ENCODE results near the gene FANCC.

The FANCC gene

DNA sequence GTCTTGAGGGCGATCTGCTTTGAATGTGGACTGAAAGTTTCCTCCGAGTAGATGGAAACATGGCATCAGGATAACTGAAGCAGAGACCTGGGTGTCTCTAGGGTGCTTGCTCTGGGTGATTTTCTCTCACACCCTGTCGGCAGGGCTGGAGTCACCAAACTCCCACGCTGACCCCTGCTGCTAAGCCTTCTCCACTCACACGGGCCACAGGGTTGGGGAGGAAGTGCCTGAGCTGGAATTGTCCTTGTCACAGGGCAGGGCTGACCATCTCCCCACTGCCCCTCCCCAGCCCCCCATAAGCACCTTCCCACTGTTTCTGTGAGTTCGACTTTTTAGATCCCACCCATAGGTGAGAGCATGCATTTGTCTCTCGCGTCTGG lies 212.9 kb downstream of the FANCC start:
- H3K23ac ChIP-seq (ENCODE audit: low read length in 2 of 2): no peak overlapping the region
- no peak overlapping the region for H2BK5ac ChIP-seq (ENCODE audit: low read depth, low read length, poor library complexity, severe bottlenecking)
- H3K4me2 ChIP-seq (ENCODE audit: low read length, poor library complexity, severe bottlenecking): no peak overlapping the region
- H2BK15ac ChIP-seq (ENCODE audit: low read depth, poor library complexity, severe bottlenecking): no peak overlapping the region
- H2BK12ac ChIP-seq (ENCODE audit: low read length in 2 of 2): no peak overlapping the region
- H3K9ac ChIP-seq (ENCODE audit: low read length): no peak overlapping the region
- H2AK5ac ChIP-seq (ENCODE audit: low read length, severe bottlenecking): no peak overlapping the region
- H3K27ac ChIP-seq (ENCODE audit: low read length, poor library complexity, severe bottlenecking): no peak overlapping the region
- no peak overlapping the region for H3K4ac ChIP-seq (ENCODE audit: low read depth in 1 of 2, low read length in 2 of 2)
- no peak overlapping the region for H2AFZ ChIP-seq (ENCODE audit: low read depth, low read length)
- no peak overlapping the region for H4K8ac ChIP-seq (ENCODE audit: low read length)
- H4K91ac ChIP-seq (ENCODE audit: low read length): no peak overlapping the region
- no peak overlapping the region for H3K4me3 ChIP-seq (ENCODE audit: insufficient read depth in 1 of 2, low read depth in 1 of 2, low read length in 2 of 2)
- peaks cover 28% of the 10 kb centered on the region for H3K79me1 ChIP-seq (replicated peaks; ENCODE audit: low read length, poor library complexity, severe bottlenecking)
- no peak overlapping the region for H2BK120ac ChIP-seq (ENCODE audit: low read depth, low read length)
- 93% methylated on average over 8 of the region's 8 CpGs for WGBS
- H3K14ac ChIP-seq (ENCODE audit: low read length in 2 of 2): no peak overlapping the region
- H3K18ac ChIP-seq (ENCODE audit: low read depth in 1 of 2, low read length in 2 of 2): no peak overlapping the region
- H3K4me1 ChIP-seq (ENCODE audit: control insufficient read depth, insufficient read depth, low read depth, low read length): peaks cover 28% of the 10 kb centered on the region
- DNase-seq: no peak
- H3K36me3 ChIP-seq (ENCODE audit: control insufficient read depth in 1 of 2, insufficient read depth in 2 of 2, low read depth in 1 of 2, low read length in 2 of 2): peaks cover 11 to 47% of the 10 kb centered on the region in 2 experiments
- H3K9me3 ChIP-seq (ENCODE audit: control insufficient read depth, low read length): no peaks in the 10 kb centered on the region
- H3K27me3 ChIP-seq (ENCODE audit: control insufficient read depth in 1 of 2, insufficient read depth in 1 of 2, low read length in 2 of 2): no peaks in the 10 kb centered on the region

DNA sequence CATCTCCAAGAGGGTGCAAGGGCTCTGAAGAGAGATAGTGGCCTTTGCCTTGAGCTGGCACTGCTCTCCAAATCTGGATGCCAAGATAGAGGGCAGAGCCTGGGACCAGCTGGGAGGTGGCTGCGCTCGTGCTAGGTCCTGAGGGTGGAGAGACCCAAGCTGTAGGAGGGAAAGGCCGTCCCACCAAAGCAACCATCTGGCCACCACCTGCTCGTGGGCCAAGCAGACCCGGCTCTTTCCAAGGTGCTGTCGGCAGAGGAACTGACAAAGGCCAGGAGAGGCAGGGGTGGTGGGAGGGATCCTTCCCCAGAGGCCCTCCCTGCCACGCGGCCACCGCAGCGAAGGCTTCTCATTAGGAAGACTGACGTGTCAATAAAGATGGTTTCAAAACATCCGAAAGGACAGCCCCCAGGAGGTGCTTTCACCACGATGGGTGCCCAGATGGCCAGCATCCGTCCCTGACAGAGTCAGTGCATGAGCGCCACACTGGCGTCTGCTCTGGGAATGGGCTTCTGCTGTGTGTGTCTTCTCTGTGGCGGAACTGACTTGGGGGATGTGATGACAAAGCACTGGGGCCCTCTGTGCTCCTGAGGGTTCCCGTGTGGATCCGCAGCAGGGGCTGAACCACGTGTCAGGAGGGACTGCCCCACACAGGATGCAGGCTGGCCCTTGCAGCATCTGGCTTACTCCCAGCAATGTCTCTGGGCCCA lies 213.5 kb downstream of the FANCC start:
- H3K27me3 ChIP-seq (ENCODE audit: control insufficient read depth in 1 of 2, insufficient read depth in 1 of 2, low read length in 2 of 2): no peaks in the 10 kb centered on the region
- no peak overlapping the region for H4K8ac ChIP-seq (ENCODE audit: low read length)
- no peak overlapping the region for H2AFZ ChIP-seq (ENCODE audit: low read depth, low read length)
- H4K91ac ChIP-seq (ENCODE audit: low read length): no peak overlapping the region
- no peak overlapping the region for H2BK5ac ChIP-seq (ENCODE audit: low read depth, low read length, poor library complexity, severe bottlenecking)
- 92% methylated on average over 20 of the region's 20 CpGs for WGBS
- DNase-seq: no peak
- no peak overlapping the region for H3K4ac ChIP-seq (ENCODE audit: low read depth in 1 of 2, low read length in 2 of 2)
- no peak overlapping the region for H2BK15ac ChIP-seq (ENCODE audit: low read depth, poor library complexity, severe bottlenecking)
- H3K23ac ChIP-seq (ENCODE audit: low read length in 2 of 2): no peak overlapping the region
- peaks cover 32% of the 10 kb centered on the region for H3K4me1 ChIP-seq (ENCODE audit: control insufficient read depth, insufficient read depth, low read depth, low read length)
- peaks cover 11 to 48% of the 10 kb centered on the region in 2 experiments for H3K36me3 ChIP-seq (ENCODE audit: control insufficient read depth in 1 of 2, insufficient read depth in 2 of 2, low read depth in 1 of 2, low read length in 2 of 2)
- H3K18ac ChIP-seq (ENCODE audit: low read depth in 1 of 2, low read length in 2 of 2): no peak overlapping the region
- H3K4me2 ChIP-seq (ENCODE audit: low read length, poor library complexity, severe bottlenecking): no peak overlapping the region
- H3K79me1 ChIP-seq (replicated peaks; ENCODE audit: low read length, poor library complexity, severe bottlenecking): peaks cover 32% of the 10 kb centered on the region
- H2BK120ac ChIP-seq (ENCODE audit: low read depth, low read length): no peak overlapping the region
- H3K9me3 ChIP-seq (ENCODE audit: control insufficient read depth, low read length): no peaks in the 10 kb centered on the region
- H2BK12ac ChIP-seq (ENCODE audit: low read length in 2 of 2): no peak overlapping the region
- H2AK5ac ChIP-seq (ENCODE audit: low read length, severe bottlenecking): no peak overlapping the region
- H3K27ac ChIP-seq (ENCODE audit: low read length, poor library complexity, severe bottlenecking): no peak overlapping the region
- no peak overlapping the region for H3K4me3 ChIP-seq (ENCODE audit: insufficient read depth in 1 of 2, low read depth in 1 of 2, low read length in 2 of 2)
- no peak overlapping the region for H3K9ac ChIP-seq (ENCODE audit: low read length)
- no peak overlapping the region for H3K14ac ChIP-seq (ENCODE audit: low read length in 2 of 2)

DNA sequence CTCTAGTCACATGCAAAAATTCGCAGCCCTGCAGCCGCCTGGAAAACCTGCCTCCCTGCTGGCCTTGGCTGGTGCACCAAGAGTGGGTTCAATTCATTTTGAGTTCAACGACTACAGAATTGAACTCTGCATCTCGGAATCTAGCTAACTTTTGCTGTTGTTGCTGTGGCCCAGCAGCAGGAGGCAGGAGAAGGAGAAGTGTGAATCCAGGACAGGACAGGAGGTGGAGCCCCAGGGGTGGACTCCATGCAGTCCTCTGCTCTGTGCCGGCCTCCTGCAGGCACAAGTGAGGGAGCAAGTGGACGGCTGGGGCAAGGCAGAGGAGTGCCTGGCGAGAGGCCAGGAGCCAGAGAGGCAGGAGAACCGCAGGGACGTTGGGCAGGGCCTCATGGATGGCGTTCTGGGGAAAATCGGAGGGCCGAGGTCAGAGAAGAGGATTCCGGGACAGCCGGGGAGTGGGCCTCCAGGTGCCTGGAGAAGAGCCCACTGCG lies 214.2 kb downstream of the FANCC start:
- Histone ChIP-seq H3K23ac (ENCODE audit: low read length in 2 of 2) (no peak overlapping the region), H3K27me3 (ENCODE audit: control insufficient read depth in 1 of 2, insufficient read depth in 1 of 2, low read length in 2 of 2) (no peaks in the 10 kb centered on the region), H2BK15ac (ENCODE audit: low read depth, poor library complexity, severe bottlenecking) (no peak overlapping the region), H2AK5ac (ENCODE audit: low read length, severe bottlenecking) (no peak overlapping the region), H3K4me1 (ENCODE audit: control insufficient read depth, insufficient read depth, low read depth, low read length) (peaks cover 37% of the 10 kb centered on the region), H3K4me2 (ENCODE audit: low read length, poor library complexity, severe bottlenecking) (no peak overlapping the region), H3K9me3 (ENCODE audit: control insufficient read depth, low read length) (no peaks in the 10 kb centered on the region), H3K4me3 (ENCODE audit: insufficient read depth in 1 of 2, low read depth in 1 of 2, low read length in 2 of 2) (no peak overlapping the region), H3K36me3 (ENCODE audit: control insufficient read depth in 1 of 2, insufficient read depth in 2 of 2, low read depth in 1 of 2, low read length in 2 of 2) (peaks cover 11 to 48% of the 10 kb centered on the region in 2 experiments), H4K8ac (ENCODE audit: low read length) (no peak overlapping the region), H3K4ac (ENCODE audit: low read depth in 1 of 2, low read length in 2 of 2) (no peak overlapping the region), H3K79me1 (replicated peaks; ENCODE audit: low read length, poor library complexity, severe bottlenecking) (peaks cover 34% of the 10 kb centered on the region), H3K9ac (ENCODE audit: low read length) (no peak overlapping the region), H2BK5ac (ENCODE audit: low read depth, low read length, poor library complexity, severe bottlenecking) (no peak overlapping the region), H3K14ac (ENCODE audit: low read length in 2 of 2) (no peak overlapping the region), H3K18ac (ENCODE audit: low read depth in 1 of 2, low read length in 2 of 2) (no peak overlapping the region), H3K27ac (ENCODE audit: low read length, poor library complexity, severe bottlenecking) (no peak overlapping the region), H2BK12ac (ENCODE audit: low read length in 2 of 2) (no peak overlapping the region), H2BK120ac (ENCODE audit: low read depth, low read length) (no peak overlapping the region), H2AFZ (ENCODE audit: low read depth, low read length) (no peak overlapping the region), H4K91ac (ENCODE audit: low read length) (no peak overlapping the region)
- no peak for DNase-seq
- WGBS: 88% methylated on average over 15 of the region's 15 CpGs

DNA sequence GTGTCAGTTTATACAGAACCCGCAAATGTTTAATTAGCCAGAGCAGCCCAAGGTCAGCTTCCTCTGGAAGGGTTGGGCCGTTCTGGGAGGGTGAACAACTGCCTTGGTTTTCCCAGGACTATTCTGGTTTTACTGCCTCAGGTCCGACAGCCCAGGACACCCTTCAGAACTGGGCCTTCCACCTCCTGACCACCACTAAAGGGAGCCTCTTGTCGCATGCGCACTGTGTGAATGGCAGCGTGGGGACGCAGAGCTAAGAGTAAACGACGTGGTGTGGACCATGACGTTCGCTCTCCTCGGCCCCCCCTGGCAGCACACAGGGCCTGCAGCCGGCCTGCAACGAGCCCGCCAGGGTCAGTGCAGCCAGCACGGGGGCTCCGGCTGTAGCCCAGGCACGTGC lies 214.9 kb downstream of the FANCC start:
- no peak overlapping the region for H3K14ac ChIP-seq (ENCODE audit: low read length in 2 of 2)
- no peak overlapping the region for H4K8ac ChIP-seq (ENCODE audit: low read length)
- H3K18ac ChIP-seq (ENCODE audit: low read depth in 1 of 2, low read length in 2 of 2): no peak overlapping the region
- WGBS: 94% methylated on average over 18 of the region's 18 CpGs
- no peak overlapping the region for H3K9ac ChIP-seq (ENCODE audit: low read length)
- H3K23ac ChIP-seq (ENCODE audit: low read length in 2 of 2): no peak overlapping the region
- peaks cover 39% of the 10 kb centered on the region for H3K79me1 ChIP-seq (replicated peaks; ENCODE audit: low read length, poor library complexity, severe bottlenecking)
- H2AFZ ChIP-seq (ENCODE audit: low read depth, low read length): no peak overlapping the region
- no peak overlapping the region for H2BK12ac ChIP-seq (ENCODE audit: low read length in 2 of 2)
- no peak overlapping the region for H2AK5ac ChIP-seq (ENCODE audit: low read length, severe bottlenecking)
- no peak overlapping the region for H2BK120ac ChIP-seq (ENCODE audit: low read depth, low read length)
- H3K4ac ChIP-seq (ENCODE audit: low read depth in 1 of 2, low read length in 2 of 2): no peak overlapping the region
- no peak overlapping the region for H3K4me3 ChIP-seq (ENCODE audit: insufficient read depth in 1 of 2, low read depth in 1 of 2, low read length in 2 of 2)
- H2BK5ac ChIP-seq (ENCODE audit: low read depth, low read length, poor library complexity, severe bottlenecking): no peak overlapping the region
- H3K36me3 ChIP-seq (ENCODE audit: control insufficient read depth in 1 of 2, insufficient read depth in 2 of 2, low read depth in 1 of 2, low read length in 2 of 2): peaks cover 8 to 49% of the 10 kb centered on the region in 2 experiments
- H3K9me3 ChIP-seq (ENCODE audit: control insufficient read depth, low read length): no peaks in the 10 kb centered on the region
- H3K4me2 ChIP-seq (ENCODE audit: low read length, poor library complexity, severe bottlenecking): no peak overlapping the region
- no peak overlapping the region for H2BK15ac ChIP-seq (ENCODE audit: low read depth, poor library complexity, severe bottlenecking)
- H3K27ac ChIP-seq (ENCODE audit: low read length, poor library complexity, severe bottlenecking): no peak overlapping the region
- DNase-seq: no peak
- peak overlapping the region; percentile 36 for H4K91ac ChIP-seq (ENCODE audit: low read length)
- no peaks in the 10 kb centered on the region for H3K27me3 ChIP-seq (ENCODE audit: control insufficient read depth in 1 of 2, insufficient read depth in 1 of 2, low read length in 2 of 2)
- peaks cover 42% of the 10 kb centered on the region for H3K4me1 ChIP-seq (ENCODE audit: control insufficient read depth, insufficient read depth, low read depth, low read length)

All from mesenchymal stem cell (in vitro differentiated cells and primary cell).